Endothelial cell of umbilical vein (primary cell): ENCODE results near the gene KIF20B. TPM values are rescaled to one million over a fixed set of nuclear protein-coding genes. Genes with fewer than 3 reads are reported as not detected.

Source experiments
- BruUV-seq: library from RNA; stranded (reverse); fragments of 400-500 nt; replicated peaks from 2 replicates; lab custom pipeline; 2021; lab: Mats Ljungman, UMichigan
- CTCF ChIA-PET: fragments of 300-600, 350-600 bp; sonication (Branson Sonifier 250); formaldehyde crosslinking; loops from one replicate; lab custom pipeline; 2021; ENCODE audit warnings: antibody characterized with exemption, inconsistent platforms; lab: Charles Lee
- POLR2A ChIA-PET: fragments of 300-600, 350-600 bp; sonication (Branson Sonifier 250); formaldehyde crosslinking; loops from one replicate; lab custom pipeline; 2021; ENCODE audit warnings: antibody characterized with exemption, inconsistent platforms; lab: Charles Lee
- DNase-seq: peaks from one replicate; pipeline ENCODE4 v3.0.0-alpha.2; 2011; ENCODE audit warnings: low read depth, low spot score
- FAIRE-seq: peaks from 2 replicates; lab custom pipeline; 2011; peaks lifted over from hg19 to GRCh38; lab: Jason Lieb, UNC
- H2AFZ ChIP-seq: 2 replicates; pipeline ENCODE4 v1.6.0; 2012; ENCODE audit warnings: low read depth, low read length, control low read depth, inconsistent platforms
- H3K27ac ChIP-seq: 2 replicates; pipeline ENCODE4 v1.5.1; 2011; ENCODE audit warnings: low read depth, mild to moderate bottlenecking, control low read depth, low read length, moderate library complexity; ENCODE audit not compliant: insufficient read depth
- H3K27me3 ChIP-seq, 2 experiments: 2 replicates each; pipeline versions ENCODE4 v1.6.0 to v1.6.1; 2011; ENCODE audit warnings: low read length in 2 of 2, mixed read lengths in 1 of 2; ENCODE audit not compliant: control insufficient read depth in 2 of 2, insufficient read depth in 2 of 2
- H3K36me3 ChIP-seq, 2 experiments: 2 replicates in 1 of 2; 3 replicates in 1 of 2; pipeline ENCODE4 v1.5.1; 2011; ENCODE audit warnings: low read length in 2 of 2, mild to moderate bottlenecking in 1 of 2, moderate library complexity in 1 of 2; ENCODE audit not compliant: control insufficient read depth in 2 of 2, insufficient read depth in 2 of 2; ENCODE audit errors: extremely low read depth in 1 of 2
- H3K4me1 ChIP-seq: 3 replicates; pipeline ENCODE4 v1.5.1; 2011; ENCODE audit warnings: mild to moderate bottlenecking, low read length; ENCODE audit not compliant: control insufficient read depth, insufficient read depth; ENCODE audit errors: extremely low read depth
- H3K4me2 ChIP-seq: 2 replicates; pipeline ENCODE4 v1.6.1; 2011; ENCODE audit warnings: low read length, control low read depth, mixed read lengths; ENCODE audit not compliant: insufficient read depth
- H3K4me3 ChIP-seq, 3 experiments: fragments of 200-600 bp in 1 of 3; sonication (generic), shearing (Covaris generic) in 1 of 3; replicated peaks in 1 of 3; 2 replicates each; pipeline ENCODE4 v1.5.1; 2011 to 2016; ENCODE audit warnings: control low read depth in 3 of 3, low read length in 3 of 3, mild to moderate bottlenecking in 2 of 3, inconsistent platforms in 1 of 3, low read depth in 1 of 3, moderate library complexity in 1 of 3; ENCODE audit not compliant: insufficient read depth in 1 of 3
- H3K79me2 ChIP-seq: 2 replicates; pipeline ENCODE4 v1.6.0; 2012; ENCODE audit warnings: low read length, inconsistent platforms; ENCODE audit not compliant: control insufficient read depth, insufficient read depth
- H3K9ac ChIP-seq: replicated peaks from 2 replicates; pipeline ENCODE3; 2011; ENCODE audit warnings: low read length, control low read depth; ENCODE audit not compliant: insufficient read depth; ENCODE audit errors: extremely low read depth
- H3K9me1 ChIP-seq: replicated peaks from 3 replicates; pipeline ENCODE4 v1.6.0; 2011; ENCODE audit warnings: mild to moderate bottlenecking, low read length; ENCODE audit not compliant: control insufficient read depth, insufficient read depth; ENCODE audit errors: extremely low read depth
- H3K9me3 ChIP-seq: replicated peaks from 2 replicates; pipeline ENCODE4 v1.5.1; 2012; ENCODE audit warnings: low read length, inconsistent platforms; ENCODE audit not compliant: control insufficient read depth, insufficient read depth
- H4K20me1 ChIP-seq: replicated peaks from 2 replicates; pipeline ENCODE3; 2011; ENCODE audit warnings: mild to moderate bottlenecking, low read length; ENCODE audit not compliant: control insufficient read depth, insufficient read depth; ENCODE audit errors: extremely low read depth
- EZH2 ChIP-seq: IDR thresholded peaks from 2 replicates; pipeline ENCODE4 v1.6.1; 2012; ENCODE audit warnings: borderline replicate concordance, low read depth, mild to moderate bottlenecking, moderate library complexity, low read length, inconsistent platforms; ENCODE audit not compliant: severe bottlenecking
- FOS ChIP-seq: IDR thresholded peaks from 2 replicates; pipeline ENCODE4 v1.6.1; 2011; ENCODE audit warnings: mild to moderate bottlenecking, low read length, moderate library complexity, borderline replicate concordance; ENCODE audit not compliant: insufficient read depth
- GATA2 ChIP-seq: IDR thresholded peaks from 2 replicates; pipeline ENCODE4 v1.7.0; 2011; ENCODE audit warnings: low read depth, mild to moderate bottlenecking, moderate library complexity, mixed read lengths, low read length; ENCODE audit not compliant: insufficient read length, insufficient read depth
- JUN ChIP-seq: IDR thresholded peaks from 2 replicates; pipeline ENCODE4 v1.6.1; 2011; ENCODE audit warnings: borderline replicate concordance, low read depth; ENCODE audit not compliant: insufficient read length, insufficient read depth
- MYC ChIP-seq: IDR thresholded peaks from one replicate; pipeline ENCODE4 v1.6.1; 2011; ENCODE audit warnings: mild to moderate bottlenecking, low read depth, low read length
- POLR2A ChIP-seq: IDR thresholded peaks from 2 replicates; pipeline ENCODE4 v1.6.1; 2012; ENCODE audit warnings: low read depth, mild to moderate bottlenecking, control low read depth, low read length
- POLR2AphosphoS5 ChIP-seq: IDR thresholded peaks from 2 replicates; pipeline ENCODE4 v1.6.1; 2012; ENCODE audit warnings: low read depth, mild to moderate bottlenecking, control low read depth, low read length, moderate library complexity; ENCODE audit not compliant: insufficient read depth
- dilution Hi-C: fragments of 300-500 bp; cut with MboI; formaldehyde crosslinking; loops from one replicate; pipeline ENCODE4 v1.15.0; 2019; ENCODE audit warnings: low sequenced_read_pairs; ENCODE audit not compliant: extremely low pct_ligation_motif_present
- intact Hi-C: fragments of 100-400 bp; cut with micrococcal nuclease; formaldehyde crosslinking; loops from one replicate; pipeline ENCODE4 v1.10.0; 2022
- polyA plus RNA-seq, 4 experiments: library from polyadenylated mRNA; depleted of rRNA in 3 of 4; stranded (reverse) in 3 of 4; unstranded in 1 of 4; fragments of >200 nt; gene quantifications; 2 replicates each; pipeline versions ENCODE4 v1.2.1 to v1.2.3, GENCODE V29; 2011 to 2012; ENCODE audit warnings: missing spikeins in 1 of 4
- total RNA-seq: library from RNA; stranded (reverse); gene quantifications from 2 replicates; pipeline ENCODE4 v1.2.3, GENCODE V29; 2021
- TF ChIP-seq, protein P1 (sequence below): IDR thresholded peaks from 2 replicates; pipeline ENCODE4 v1.6.1; 2011; ENCODE audit not compliant: insufficient read depth, insufficient read length
- TF ChIP-seq, protein P2 (sequence below), 2 donors: IDR thresholded peaks; 1 replicate in 1 of 2; 2 replicates in 1 of 2; pipeline ENCODE4 v1.5.1; 2011; ENCODE audit warnings: low read length in 2 of 2, mild to moderate bottlenecking in 2 of 2, moderate library complexity in 2 of 2, control low read depth in 1 of 2, inconsistent platforms in 1 of 2, low read depth in 1 of 2; ENCODE audit not compliant: insufficient read depth in 1 of 2; ENCODE audit errors: extremely low read depth in 1 of 2

Gene KIF20B
- total and polyA plus RNA-seq, 2 donors (not counting 3 experiments of a cell fraction or from before 2014, with no cell fraction given) = 2.6 to 39.7 TPM

DNA sequence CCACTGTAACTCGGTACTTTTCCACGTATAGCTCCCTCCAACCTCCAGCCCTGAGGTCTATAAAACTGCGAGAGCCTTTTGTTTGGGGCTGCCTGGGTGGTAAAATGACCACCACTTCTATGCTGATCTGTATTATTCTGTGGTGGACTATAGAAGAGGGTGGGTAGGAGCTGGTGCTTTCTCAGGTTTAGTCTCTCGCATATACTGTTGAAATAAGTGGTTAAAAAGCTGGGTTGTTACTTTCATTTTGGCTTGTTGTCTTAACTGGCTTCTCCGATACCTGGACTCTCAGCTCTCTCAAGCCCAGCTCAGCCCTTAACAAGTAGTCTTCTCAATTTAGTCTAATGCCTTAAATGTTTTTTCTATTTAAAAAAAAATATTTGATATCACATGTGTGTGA lies 70.3 kb downstream of the KIF20B start:
- H2AFZ ChIP-seq = no peak overlapping the region
- H3K36me3 ChIP-seq = peaks cover 0 to 11% of the 10 kb centered on the region in 2 experiments
- FAIRE-seq (no peak), DNase-seq (no peak)
- dilution Hi-C loops = no loop called here
- H3K4me1 ChIP-seq = no peaks in the 10 kb centered on the region
- no peak overlapping the region for H3K4me2 ChIP-seq
- no TSS peak for BruUV-seq
- TF ChIP-seq, protein P1, sequence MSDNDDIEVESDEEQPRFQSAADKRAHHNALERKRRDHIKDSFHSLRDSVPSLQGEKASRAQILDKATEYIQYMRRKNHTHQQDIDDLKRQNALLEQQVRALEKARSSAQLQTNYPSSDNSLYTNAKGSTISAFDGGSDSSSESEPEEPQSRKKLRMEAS = no peak
- TF ChIP-seq EZH2 (no peak), FOS (no peak), MYC (no peak), POLR2AphosphoS5 (no peak), POLR2A (no peak), JUN (no peak), GATA2 (no peak)
- TF ChIP-seq, protein P2, sequence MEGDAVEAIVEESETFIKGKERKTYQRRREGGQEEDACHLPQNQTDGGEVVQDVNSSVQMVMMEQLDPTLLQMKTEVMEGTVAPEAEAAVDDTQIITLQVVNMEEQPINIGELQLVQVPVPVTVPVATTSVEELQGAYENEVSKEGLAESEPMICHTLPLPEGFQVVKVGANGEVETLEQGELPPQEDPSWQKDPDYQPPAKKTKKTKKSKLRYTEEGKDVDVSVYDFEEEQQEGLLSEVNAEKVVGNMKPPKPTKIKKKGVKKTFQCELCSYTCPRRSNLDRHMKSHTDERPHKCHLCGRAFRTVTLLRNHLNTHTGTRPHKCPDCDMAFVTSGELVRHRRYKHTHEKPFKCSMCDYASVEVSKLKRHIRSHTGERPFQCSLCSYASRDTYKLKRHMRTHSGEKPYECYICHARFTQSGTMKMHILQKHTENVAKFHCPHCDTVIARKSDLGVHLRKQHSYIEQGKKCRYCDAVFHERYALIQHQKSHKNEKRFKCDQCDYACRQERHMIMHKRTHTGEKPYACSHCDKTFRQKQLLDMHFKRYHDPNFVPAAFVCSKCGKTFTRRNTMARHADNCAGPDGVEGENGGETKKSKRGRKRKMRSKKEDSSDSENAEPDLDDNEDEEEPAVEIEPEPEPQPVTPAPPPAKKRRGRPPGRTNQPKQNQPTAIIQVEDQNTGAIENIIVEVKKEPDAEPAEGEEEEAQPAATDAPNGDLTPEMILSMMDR (IDR thresholded peaks at IDR 0.05; ENCODE audit: extremely low read depth in 1 of 2, insufficient read depth in 1 of 2, low read depth in 1 of 2, low read length in 2 of 2) = no peak
- peaks cover 1% of the 10 kb centered on the region for H3K79me2 ChIP-seq
- no peak overlapping the region for H3K4me3 ChIP-seq
- H3K9me1 ChIP-seq = no peaks in the 10 kb centered on the region
- H4K20me1 ChIP-seq = no peaks in the 10 kb centered on the region
- ChIA-PET CTCF (interaction anchor here (2.2 kb wide), 1 partner anchor 11 kb away, joined by 10 read pairs; no protein-coding TSS in a partner anchor), POLR2A (no interaction called here)
- H3K27me3 ChIP-seq = no peaks in the 10 kb centered on the region
- H3K9me3 ChIP-seq = no peaks in the 10 kb centered on the region
- H3K27ac ChIP-seq = no peak overlapping the region
- no peak overlapping the region for H3K9ac ChIP-seq
- intact Hi-C loops = no loop called here
